Retinal pigment epithelial cell (primary cell): ENCODE data around the gene MAML3.

Experiments used
- DNase-seq: peaks from one replicate; pipeline ENCODE4 v3.0.0-alpha.2; 2010; ENCODE audit warnings: low read depth
- H3K4me3 ChIP-seq: 2 replicates; pipeline ENCODE4 v1.5.1; 2011; ENCODE audit warnings: mild to moderate bottlenecking, low read length, control low read depth, moderate library complexity
- TF ChIP-seq, protein P1 (sequence below): conservative IDR thresholded peaks from 2 replicates; pipeline ENCODE4 v1.5.1; 2011; ENCODE audit warnings: low read depth, low read length, control low read depth, inconsistent platforms

MAML3 gene

GRCh38 chr4:139759097-139759496, 394.9 kb downstream of the MAML3 start:
- no peak overlapping the region for H3K4me3 ChIP-seq
- no peak for DNase-seq
- TF ChIP-seq, protein P1, sequence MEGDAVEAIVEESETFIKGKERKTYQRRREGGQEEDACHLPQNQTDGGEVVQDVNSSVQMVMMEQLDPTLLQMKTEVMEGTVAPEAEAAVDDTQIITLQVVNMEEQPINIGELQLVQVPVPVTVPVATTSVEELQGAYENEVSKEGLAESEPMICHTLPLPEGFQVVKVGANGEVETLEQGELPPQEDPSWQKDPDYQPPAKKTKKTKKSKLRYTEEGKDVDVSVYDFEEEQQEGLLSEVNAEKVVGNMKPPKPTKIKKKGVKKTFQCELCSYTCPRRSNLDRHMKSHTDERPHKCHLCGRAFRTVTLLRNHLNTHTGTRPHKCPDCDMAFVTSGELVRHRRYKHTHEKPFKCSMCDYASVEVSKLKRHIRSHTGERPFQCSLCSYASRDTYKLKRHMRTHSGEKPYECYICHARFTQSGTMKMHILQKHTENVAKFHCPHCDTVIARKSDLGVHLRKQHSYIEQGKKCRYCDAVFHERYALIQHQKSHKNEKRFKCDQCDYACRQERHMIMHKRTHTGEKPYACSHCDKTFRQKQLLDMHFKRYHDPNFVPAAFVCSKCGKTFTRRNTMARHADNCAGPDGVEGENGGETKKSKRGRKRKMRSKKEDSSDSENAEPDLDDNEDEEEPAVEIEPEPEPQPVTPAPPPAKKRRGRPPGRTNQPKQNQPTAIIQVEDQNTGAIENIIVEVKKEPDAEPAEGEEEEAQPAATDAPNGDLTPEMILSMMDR: no peak

DNA sequence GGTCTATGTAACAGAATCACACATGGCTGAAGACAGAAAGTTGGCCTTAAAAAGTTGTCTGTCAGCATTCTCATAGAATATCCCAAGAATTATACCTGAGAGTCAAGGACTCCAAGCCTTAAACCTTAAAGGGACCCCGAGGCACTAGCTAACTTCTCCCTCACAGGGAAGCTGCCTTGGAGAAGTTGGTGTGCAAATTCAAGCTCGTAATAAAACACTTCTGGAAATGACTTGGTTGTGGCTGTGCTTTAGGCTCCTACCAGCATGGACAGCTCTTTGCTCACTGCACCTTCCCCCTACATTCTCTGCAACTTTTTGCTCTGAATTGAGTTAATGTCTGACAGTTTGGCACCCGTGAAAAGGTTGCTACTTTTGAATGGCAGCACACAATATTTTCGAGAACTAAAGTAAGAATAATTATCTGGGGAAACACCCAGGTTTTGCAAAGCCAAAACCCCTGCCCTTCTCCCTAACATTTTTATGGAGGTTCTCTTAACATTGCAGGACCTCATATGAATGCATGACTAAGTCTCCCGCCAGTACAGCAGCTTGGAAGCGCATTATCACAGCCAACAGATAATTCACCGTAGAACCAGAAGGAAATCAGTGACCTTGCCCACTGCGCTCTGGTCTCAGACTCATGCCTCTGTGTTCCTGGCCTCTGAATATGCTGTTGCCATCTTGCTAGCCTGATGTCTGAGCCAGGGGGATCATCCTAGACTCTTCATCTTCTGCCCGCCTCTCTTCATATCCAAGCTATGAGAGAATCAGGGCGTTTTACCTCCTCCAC, 397.4 kb downstream of the MAML3 start:
- TF ChIP-seq, protein P1: no peak

DNA sequence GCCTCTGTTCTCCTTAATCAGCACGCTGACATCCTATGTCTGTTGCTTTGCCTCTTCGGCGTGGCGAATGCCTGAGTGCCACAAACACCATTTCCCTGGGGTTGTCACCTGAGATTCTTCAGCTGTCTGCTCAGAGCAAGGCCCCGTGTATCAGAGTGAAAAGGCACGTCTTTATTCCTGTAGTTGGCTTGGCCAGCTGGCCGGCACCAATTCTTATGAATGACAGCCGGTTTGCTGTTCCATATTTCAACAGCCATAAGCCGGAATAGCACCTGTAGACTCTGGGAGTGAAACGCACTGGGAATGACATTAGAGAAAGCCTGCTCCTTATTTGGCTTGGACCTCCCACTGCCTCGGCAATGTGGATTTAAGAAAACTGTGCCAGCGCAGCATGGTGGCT, 399.0 kb downstream of the MAML3 start:
- TF ChIP-seq, protein P1: no peak
- DNase-seq: no peak
- H3K4me3 ChIP-seq: no peak overlapping the region

More for the DNA sequence above, 397.4 kb downstream of the MAML3 start:
- no peak overlapping the region for H3K4me3 ChIP-seq
- DNase-seq: no peak

DNA sequence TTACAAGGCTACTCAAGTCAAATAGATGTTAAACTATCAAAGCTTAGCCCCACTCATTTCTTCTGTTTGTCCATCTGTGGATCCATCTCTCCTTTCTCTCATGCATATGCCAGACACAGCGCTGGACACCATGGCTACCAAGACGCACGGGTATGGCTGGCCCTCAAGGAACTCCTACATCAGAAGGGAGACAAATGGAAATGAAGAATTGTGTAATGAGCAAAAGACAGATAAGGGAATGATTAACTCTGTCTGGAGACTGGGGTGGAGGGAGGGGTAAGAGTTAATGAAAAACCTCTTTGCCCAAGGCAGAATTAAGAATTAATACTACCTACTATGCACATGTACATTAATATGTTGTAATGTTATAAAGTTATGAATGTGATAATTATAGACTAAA, 400.3 kb downstream of the MAML3 start:
- TF ChIP-seq, protein P1: no peak
- H3K4me3 ChIP-seq: no peak overlapping the region
- no peak for DNase-seq

DNA sequence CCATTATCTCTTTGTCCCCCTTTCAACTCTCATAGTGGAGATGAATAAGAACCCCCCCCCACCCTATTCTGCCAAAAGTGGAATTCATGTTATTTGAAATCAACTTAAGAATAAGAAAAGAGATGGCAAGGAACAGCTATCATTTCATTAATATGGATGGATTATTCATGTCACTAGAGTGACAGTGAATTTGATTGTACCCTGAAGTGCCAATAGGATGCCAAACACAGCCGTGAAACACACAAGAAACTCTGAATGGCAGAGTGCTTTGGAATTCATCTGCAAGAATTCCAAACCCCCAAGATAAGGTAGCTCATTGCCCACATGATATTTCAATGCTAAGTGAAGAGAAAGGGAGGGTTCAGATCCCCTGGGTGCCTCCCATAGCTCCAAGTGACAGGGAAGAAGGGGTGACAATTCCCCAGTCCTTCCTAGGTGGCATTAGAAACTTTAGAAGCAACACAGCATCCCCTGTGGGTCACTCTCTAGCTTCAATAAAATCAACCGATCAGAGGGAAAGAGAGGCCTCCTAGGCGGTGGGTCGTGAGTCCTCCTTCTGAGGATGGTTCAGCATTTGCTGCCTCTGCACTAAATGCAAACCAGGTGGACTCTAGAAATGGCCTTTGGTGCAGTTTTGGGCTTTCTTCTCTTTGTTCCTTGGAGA, 404.0 kb downstream of the MAML3 start:
- no peak for DNase-seq
- TF ChIP-seq, protein P1: no peak
- no peak overlapping the region for H3K4me3 ChIP-seq

GRCh38 chr4:139749338-139749737, 404.6 kb downstream of the MAML3 start:
- no peak overlapping the region for H3K4me3 ChIP-seq
- TF ChIP-seq, protein P1: no peak
- DNase-seq: no peak
